ENCODE data around the gene PSORS1C1.

PSORS1C1 gene

GRCh38 chr6:31075528-31075927 lies 39.1 kb upstream of the PSORS1C1 start:
- TF ChIP-seq CTCF (IDR thresholded peaks at IDR 0.05; ENCODE audit: control insufficient read depth, extremely low read depth, insufficient read depth): no peak
- DNase-seq (ENCODE audit: low read depth): no peak
- H3K4me3 ChIP-seq (ENCODE audit: low read depth, low read length): no peak overlapping the region

- peak; percentile 80 for DNase-seq (ENCODE audit: low read depth)
- TF ChIP-seq CTCF (IDR thresholded peaks at IDR 0.05; ENCODE audit: control insufficient read depth, extremely low read depth, insufficient read depth): no peak
These were observed 38.0 kb upstream of the PSORS1C1 start for GRCh38 chr6:31076611-31077010.

GRCh38 chr6:31079656-31080261 lies 34.8 kb upstream of the PSORS1C1 start:
- H3K4me3 ChIP-seq (ENCODE audit: low read depth, low read length): no peak overlapping the region
- peak; percentile 78 for TF ChIP-seq CTCF (IDR thresholded peaks at IDR 0.05; ENCODE audit: control insufficient read depth, extremely low read depth, insufficient read depth)
- no peak for DNase-seq (ENCODE audit: low read depth)

More at GRCh38 chr6:31076611-31077010, 38.0 kb upstream of the PSORS1C1 start:
- 0 out of 2 replicates have a peak overlapping the region, but pooled peaks have one; percentile 2 for H3K4me3 ChIP-seq (ENCODE audit: low read depth, low read length)

GRCh38 chr6:31081872-31082271 lies 32.7 kb upstream of the PSORS1C1 start:
- H3K4me3 ChIP-seq (ENCODE audit: low read depth, low read length): no peak overlapping the region
- no peak for DNase-seq (ENCODE audit: low read depth)
- TF ChIP-seq CTCF (IDR thresholded peaks at IDR 0.05; ENCODE audit: control insufficient read depth, extremely low read depth, insufficient read depth): no peak

GRCh38 chr6:31083742-31084354 lies 30.8 kb upstream of the PSORS1C1 start:
- no peak overlapping the region for H3K4me3 ChIP-seq (ENCODE audit: low read depth, low read length)
- TF ChIP-seq CTCF (IDR thresholded peaks at IDR 0.05; ENCODE audit: control insufficient read depth, extremely low read depth, insufficient read depth): peak; percentile 48
- DNase-seq (ENCODE audit: low read depth): no peak

GRCh38 chr6:31086788-31087440 lies 27.7 kb upstream of the PSORS1C1 start:
- TF ChIP-seq CTCF (IDR thresholded peaks at IDR 0.05; ENCODE audit: control insufficient read depth, extremely low read depth, insufficient read depth): no peak
- no peak overlapping the region for H3K4me3 ChIP-seq (ENCODE audit: low read depth, low read length)
- no peak for DNase-seq (ENCODE audit: low read depth)

All from LNCaP clone FGC (cell line).